Natural killer cell treated with Interleukin-12 subunit alpha and Interleukin-12 subunit beta and Interleukin-15 and Interleukin-18, amount 100 ng/mL, for 72 hours (primary cell): ENCODE results near the gene SPATA20. TPM values are rescaled to one million over a fixed set of nuclear protein-coding genes. Genes with fewer than 3 reads are reported as not detected.

Experiments used
- ATAC-seq, 2 donors: fragments of 150-1000 bp; cut with Tn5 transposase in 1 of 2; sonication (Bioruptor Pico), chemical (Tn5 transposase) in 1 of 2; 2 replicates each; pipeline ENCODE4 v1.10.0; 2021
- DNase-seq: peaks from one replicate; pipeline ENCODE4 v3.0.0; 2022; ENCODE audit warnings: low spot score
- H3K27ac Mint-ChIP-seq, 2 donors: 1 replicate in 1 of 2; 2 replicates in 1 of 2; pipeline ENCODE4 v1.8.0; 2022; ENCODE audit warnings: mixed read lengths in 2 of 2, mild to moderate bottlenecking in 1 of 2, moderate library complexity in 1 of 2
- H3K27me3 Mint-ChIP-seq, 2 donors: 1 replicate in 1 of 2; 2 replicates in 1 of 2; pipeline ENCODE4 v1.8.0; 2022; ENCODE audit warnings: mixed read lengths in 2 of 2
- H3K36me3 Mint-ChIP-seq: one replicate; pipeline ENCODE4 v1.8.0; 2022; ENCODE audit warnings: mixed read lengths
- H3K4me1 Mint-ChIP-seq, 2 donors: 1 replicate in 1 of 2; 2 replicates in 1 of 2; pipeline ENCODE4 v1.8.0; 2022; ENCODE audit warnings: low read depth in 2 of 2, mixed read lengths in 2 of 2, mild to moderate bottlenecking in 1 of 2
- H3K4me3 Mint-ChIP-seq: one replicate; pipeline ENCODE4 v1.8.0; 2022; ENCODE audit warnings: mixed read lengths
- H3K9me3 Mint-ChIP-seq: 2 replicates; pipeline ENCODE4 v1.8.0; 2022; ENCODE audit warnings: mixed read lengths
- total RNA-seq, 2 donors: library from RNA; stranded (reverse); gene quantifications; one replicate each; pipeline ENCODE4 v1.2.3, GENCODE V29; 2022

SPATA20 gene
- total RNA-seq, 2 donors from 2014 or later = 15.3 to 25.6 TPM

DNA sequence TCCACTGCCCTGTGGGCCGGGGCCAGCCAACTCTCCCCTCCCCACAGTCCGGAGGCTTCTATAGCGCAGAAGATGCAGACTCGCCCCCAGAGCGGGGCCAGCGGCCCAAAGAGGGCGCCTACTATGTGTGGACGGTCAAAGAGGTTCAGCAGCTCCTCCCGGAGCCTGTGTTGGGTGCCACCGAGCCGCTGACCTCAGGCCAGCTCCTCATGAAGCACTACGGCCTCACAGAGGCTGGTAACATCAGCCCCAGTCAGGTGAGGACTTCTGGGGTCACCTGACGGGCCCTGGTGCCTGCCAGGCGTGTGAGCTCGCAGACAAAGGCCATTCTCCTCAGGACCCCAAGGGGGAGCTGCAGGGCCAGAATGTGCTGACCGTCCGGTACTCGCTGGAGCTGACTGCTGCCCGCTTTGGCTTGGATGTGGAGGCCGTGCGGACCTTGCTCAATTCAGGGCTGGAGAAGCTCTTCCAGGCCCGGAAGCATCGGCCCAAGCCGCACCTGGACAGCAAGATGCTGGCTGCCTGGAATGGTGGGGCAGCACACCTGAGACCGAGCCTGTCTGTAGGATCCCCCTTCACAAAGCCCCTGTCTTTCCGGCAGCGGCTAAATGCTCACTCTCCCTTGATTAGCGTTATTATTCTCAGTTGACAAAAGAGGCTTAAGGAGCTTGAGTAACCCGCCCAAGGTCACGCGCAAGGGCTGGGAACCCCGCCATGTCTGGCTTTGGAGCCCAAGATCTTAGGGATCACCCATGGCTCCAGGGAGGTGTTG is 3.9 kb downstream of the SPATA20 start:
- H3K27me3 Mint-ChIP-seq = no peaks in the 10 kb centered on the region
- peaks cover 7 to 9% of the 10 kb centered on the region in 2 donors for H3K4me1 Mint-ChIP-seq
- no peak overlapping the region for H3K4me3 Mint-ChIP-seq
- H3K9me3 Mint-ChIP-seq = no peaks in the 10 kb centered on the region
- DNase-seq (no peak), ATAC-seq (no peak)
- no peaks in the 10 kb centered on the region for H3K36me3 Mint-ChIP-seq
- H3K27ac Mint-ChIP-seq = no peak overlapping the region

DNA sequence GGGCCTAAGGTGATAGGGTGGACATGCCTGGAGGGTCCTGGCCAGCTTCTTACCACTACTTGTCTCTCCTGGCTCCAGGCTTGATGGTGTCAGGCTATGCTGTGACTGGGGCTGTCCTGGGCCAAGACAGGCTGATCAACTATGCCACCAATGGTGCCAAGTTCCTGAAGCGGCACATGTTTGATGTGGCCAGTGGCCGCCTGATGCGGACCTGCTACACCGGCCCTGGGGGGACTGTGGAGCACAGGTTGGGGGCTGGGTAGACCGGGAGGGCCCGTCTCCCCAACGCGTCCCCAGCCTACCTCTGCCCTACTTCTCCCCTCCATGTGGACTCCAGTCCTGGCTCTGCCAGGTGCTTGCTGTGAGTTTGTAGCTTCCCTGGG is 4.5 kb downstream of the SPATA20 start:
- Mint-ChIP-seq H3K36me3 (no peaks in the 10 kb centered on the region), H3K27ac (no peak overlapping the region), H3K4me1 (peaks cover 3 to 5% of the 10 kb centered on the region in 2 donors), H3K4me3 (no peak overlapping the region), H3K9me3 (no peaks in the 10 kb centered on the region), H3K27me3 (no peaks in the 10 kb centered on the region)
- DNase-seq (no peak), ATAC-seq (no peak)

DNA sequence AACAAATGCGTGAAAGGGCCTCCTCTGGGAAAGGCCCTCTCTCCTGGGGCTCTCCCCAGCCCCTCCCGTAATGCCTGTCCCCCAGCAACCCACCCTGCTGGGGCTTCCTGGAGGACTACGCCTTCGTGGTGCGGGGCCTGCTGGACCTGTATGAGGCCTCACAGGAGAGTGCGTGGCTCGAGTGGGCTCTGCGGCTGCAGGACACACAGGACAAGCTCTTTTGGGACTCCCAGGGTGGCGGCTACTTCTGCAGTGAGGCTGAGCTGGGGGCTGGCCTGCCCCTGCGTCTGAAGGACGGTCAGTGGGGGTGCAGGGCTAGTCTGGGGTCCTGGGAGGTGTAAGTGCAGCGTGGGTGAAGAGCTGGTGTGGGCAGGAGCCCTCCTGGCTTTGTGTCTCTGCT is 4.9 kb downstream of the SPATA20 start:
- Mint-ChIP-seq H3K27me3 (no peaks in the 10 kb centered on the region), H3K4me1 (peaks cover under 1% of the 10 kb centered on the region in 2 donors), H3K4me3 (no peak overlapping the region), H3K27ac (no peak overlapping the region), H3K9me3 (no peaks in the 10 kb centered on the region), H3K36me3 (no peaks in the 10 kb centered on the region)
- ATAC-seq (no peak), DNase-seq (no peak)

DNA sequence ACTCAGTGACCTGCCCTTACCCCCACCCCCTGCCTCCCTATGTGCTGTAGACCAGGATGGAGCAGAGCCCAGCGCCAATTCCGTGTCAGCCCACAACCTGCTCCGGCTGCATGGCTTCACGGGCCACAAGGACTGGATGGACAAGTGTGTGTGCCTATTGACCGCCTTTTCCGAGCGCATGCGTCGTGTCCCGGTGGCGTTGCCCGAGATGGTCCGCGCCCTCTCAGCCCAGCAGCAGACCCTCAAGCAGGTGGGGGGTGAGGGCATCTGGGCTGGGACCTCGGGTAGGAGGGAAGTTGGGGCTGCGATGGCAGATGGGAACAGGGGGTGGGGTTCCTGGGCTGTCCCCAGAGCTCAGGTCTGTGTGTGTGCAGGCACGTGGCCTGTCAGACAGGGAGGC is 7.2 kb downstream of the SPATA20 start:
- H3K27ac Mint-ChIP-seq = no peak overlapping the region
- ATAC-seq = no peak

DNA sequence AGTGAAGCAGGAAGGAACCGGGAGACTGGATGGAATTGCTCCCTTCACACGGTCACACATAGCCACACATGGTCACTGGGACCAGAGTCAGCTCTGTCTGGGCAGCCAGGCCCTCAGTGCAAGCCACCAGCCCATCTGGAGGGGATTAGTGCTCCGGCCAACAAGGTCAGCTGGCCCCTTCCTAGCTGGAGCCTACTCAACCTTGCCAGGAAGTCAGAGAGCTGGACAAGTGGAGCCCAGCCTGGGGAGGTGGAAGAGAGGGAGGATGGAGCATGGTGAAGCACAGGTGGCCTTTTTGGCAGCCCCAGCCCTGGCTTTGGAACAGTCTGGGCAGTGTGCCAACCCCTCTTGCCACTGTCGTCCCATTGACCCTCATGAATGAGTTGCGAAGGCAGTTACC is 9.8 kb downstream of the SPATA20 start:
- no peaks in the 10 kb centered on the region for H3K36me3 Mint-ChIP-seq
- peaks cover 0 to 8% of the 10 kb centered on the region in 2 donors for H3K27me3 Mint-ChIP-seq
- no peak overlapping the region for H3K27ac Mint-ChIP-seq
- ATAC-seq = no peak
- no peaks in the 10 kb centered on the region for H3K9me3 Mint-ChIP-seq
- no peak overlapping the region for H3K4me3 Mint-ChIP-seq
- H3K4me1 Mint-ChIP-seq = peaks cover 0 to 6% of the 10 kb centered on the region in 2 donors
- no peak for DNase-seq

More for the DNA sequence above, 7.2 kb downstream of the SPATA20 start:
- no peak overlapping the region for H3K4me3 Mint-ChIP-seq
- no peaks in the 10 kb centered on the region for H3K36me3 Mint-ChIP-seq
- H3K9me3 Mint-ChIP-seq = no peaks in the 10 kb centered on the region
- no peak for DNase-seq
- H3K27me3 Mint-ChIP-seq = peaks cover 0 to 4% of the 10 kb centered on the region in 2 donors
- H3K4me1 Mint-ChIP-seq = peaks cover 0 to 4% of the 10 kb centered on the region in 2 donors

DNA sequence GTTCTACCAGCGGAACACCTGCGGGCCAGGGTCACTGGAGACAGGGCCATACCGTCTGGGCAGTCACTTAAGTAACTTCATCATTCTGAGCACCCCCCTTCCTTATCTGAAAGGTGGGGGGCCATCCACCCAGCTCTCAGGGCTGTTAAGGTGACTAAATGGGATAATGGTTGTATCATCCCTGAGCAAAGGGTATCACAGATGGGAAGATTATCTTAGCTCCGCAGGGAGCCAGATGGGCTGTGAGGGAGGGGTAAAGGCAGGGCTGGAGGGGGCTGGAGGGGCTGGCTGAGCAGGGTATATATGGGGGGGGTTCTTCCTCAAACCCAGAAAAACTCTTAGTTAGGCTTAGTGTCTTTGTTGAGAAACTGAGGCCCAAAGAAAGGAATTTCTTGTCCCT is 10.7 kb downstream of the SPATA20 start:
- no peaks in the 10 kb centered on the region for H3K9me3 Mint-ChIP-seq
- ATAC-seq (no peak), DNase-seq (no peak)
- no peak overlapping the region for H3K4me3 Mint-ChIP-seq
- H3K4me1 Mint-ChIP-seq = peaks cover 0 to 10% of the 10 kb centered on the region in 2 donors
- no peaks in the 10 kb centered on the region for H3K36me3 Mint-ChIP-seq
- H3K27me3 Mint-ChIP-seq = peaks cover 7 to 13% of the 10 kb centered on the region in 2 donors
- H3K27ac Mint-ChIP-seq = no peak overlapping the region

DNA sequence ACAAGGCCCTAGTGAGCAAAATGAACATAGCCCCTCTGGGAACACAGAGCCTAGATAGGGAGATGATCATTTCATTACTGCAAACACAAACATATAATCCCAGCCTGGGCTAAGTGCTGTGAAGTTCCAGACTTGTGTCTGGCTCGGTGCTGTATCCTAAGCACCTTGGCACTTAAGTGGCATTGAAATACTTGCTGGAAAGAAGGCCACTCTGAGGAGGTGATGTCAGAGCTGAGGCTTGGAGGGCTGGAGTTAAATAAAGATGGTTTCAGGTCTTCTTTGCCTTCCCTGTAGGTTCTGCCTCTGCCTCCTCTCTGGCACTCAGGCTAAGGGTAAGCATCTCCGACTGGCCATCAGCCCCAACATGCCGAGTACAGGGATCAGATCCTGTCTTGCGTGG is 11.1 kb downstream of the SPATA20 start:
- H3K9me3 Mint-ChIP-seq = no peaks in the 10 kb centered on the region
- H3K4me1 Mint-ChIP-seq = peaks cover 0 to 10% of the 10 kb centered on the region in 2 donors
- ATAC-seq = no peak
- no peak for DNase-seq
- peaks cover 8 to 13% of the 10 kb centered on the region in 2 donors for H3K27me3 Mint-ChIP-seq
- H3K4me3 Mint-ChIP-seq = peak overlapping the region; percentile 47
- H3K36me3 Mint-ChIP-seq = no peaks in the 10 kb centered on the region
- H3K27ac Mint-ChIP-seq = no peak overlapping the region

DNA sequence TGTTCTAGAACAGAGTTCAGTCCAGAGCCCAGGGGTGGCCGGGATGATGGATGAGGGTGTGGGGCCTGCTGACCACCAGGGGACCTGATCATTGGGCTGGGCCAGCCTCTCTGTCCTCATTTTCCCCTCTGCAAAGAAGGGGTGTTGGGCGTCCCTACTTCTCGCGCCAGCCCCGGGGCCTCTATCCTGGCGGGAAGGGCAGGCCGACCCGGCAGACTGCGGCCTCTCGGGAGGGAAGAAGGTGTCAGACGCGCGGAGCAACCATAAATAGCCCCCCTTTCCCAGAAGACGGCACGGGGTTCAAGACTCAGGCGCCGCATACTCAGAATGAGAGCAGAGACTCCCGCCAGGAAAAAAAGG is 11.6 kb downstream of the SPATA20 start:
- no peak for DNase-seq
- peak overlapping the region; percentile 47 for H3K4me3 Mint-ChIP-seq
- no peaks in the 10 kb centered on the region for H3K9me3 Mint-ChIP-seq
- H3K4me1 Mint-ChIP-seq = peaks cover 0 to 10% of the 10 kb centered on the region in 2 donors
- H3K36me3 Mint-ChIP-seq = no peaks in the 10 kb centered on the region
- no peak for ATAC-seq
- no peak overlapping the region for H3K27ac Mint-ChIP-seq
- peaks cover 8 to 13% of the 10 kb centered on the region in 2 donors for H3K27me3 Mint-ChIP-seq

DNA sequence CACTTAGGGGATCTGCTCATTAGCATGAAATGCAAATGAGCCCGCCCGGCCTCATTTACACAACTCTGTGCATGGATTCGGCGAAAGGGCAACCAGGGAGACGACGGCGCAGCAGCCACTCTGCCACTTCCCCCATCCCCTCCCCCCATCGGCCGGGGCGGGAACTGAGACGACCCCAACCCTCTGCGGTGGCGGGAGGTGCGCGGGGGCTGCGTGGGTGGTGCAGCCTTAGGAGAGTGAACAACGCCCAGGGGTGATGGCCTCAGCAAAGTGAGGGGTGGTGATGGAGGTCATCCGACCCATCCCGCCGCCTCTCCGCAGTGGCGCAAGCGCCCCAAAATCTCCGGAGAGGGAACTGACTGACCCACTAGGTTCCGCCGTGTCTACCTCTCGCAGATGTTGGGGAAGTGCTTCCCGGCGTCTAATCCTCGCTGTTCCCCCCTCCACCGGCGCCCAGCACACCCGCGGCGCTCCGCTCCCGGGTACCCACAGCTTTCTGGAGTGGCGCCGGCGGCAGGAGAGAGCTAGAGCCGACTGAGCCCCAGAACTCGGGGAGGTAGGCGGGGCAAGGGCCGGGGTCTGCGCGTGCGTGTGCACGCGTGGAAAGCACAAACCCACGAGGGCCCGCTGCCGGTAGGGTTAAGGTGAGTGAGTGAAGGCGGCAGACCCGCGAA is 12.1 kb downstream of the SPATA20 start:
- no peaks in the 10 kb centered on the region for H3K9me3 Mint-ChIP-seq
- H3K4me3 Mint-ChIP-seq = peak overlapping the region; percentile 47
- peaks cover 0 to 10% of the 10 kb centered on the region in 2 donors for H3K4me1 Mint-ChIP-seq
- H3K36me3 Mint-ChIP-seq = no peaks in the 10 kb centered on the region
- no peak overlapping the region for H3K27ac Mint-ChIP-seq
- no peak for ATAC-seq
- H3K27me3 Mint-ChIP-seq = peaks cover 13 to 16% of the 10 kb centered on the region in 2 donors
- no peak for DNase-seq

DNA sequence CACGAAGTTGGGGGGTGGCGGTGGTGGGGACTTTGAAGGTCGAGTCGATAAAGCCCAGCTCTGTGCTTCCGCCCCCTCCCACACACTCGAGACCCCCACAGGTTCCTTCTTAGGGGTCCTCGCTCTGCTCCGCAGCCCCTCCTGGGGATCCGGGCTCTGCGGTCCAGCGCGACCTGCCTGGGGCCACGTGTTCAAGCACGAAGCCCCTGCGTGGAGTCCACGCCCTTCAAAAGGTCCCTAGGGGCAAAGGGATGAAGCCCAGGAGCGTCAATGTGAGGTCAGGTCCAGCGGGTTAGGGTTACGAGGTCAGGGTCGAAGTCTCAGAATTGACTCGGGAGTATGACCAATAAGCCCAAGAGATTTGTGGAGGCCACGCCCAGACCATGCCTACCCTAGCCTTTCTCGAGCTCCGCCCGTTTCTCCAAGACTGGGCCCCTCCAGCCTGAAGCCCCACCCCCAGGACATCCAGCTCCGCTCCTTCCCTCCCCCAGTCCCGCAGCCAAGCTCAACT is 12.8 kb downstream of the SPATA20 start:
- Mint-ChIP-seq H3K27ac (no peak overlapping the region), H3K4me3 (peak overlapping the region; percentile 59), H3K9me3 (no peaks in the 10 kb centered on the region), H3K27me3 (peaks cover 16 to 19% of the 10 kb centered on the region in 2 donors), H3K36me3 (no peaks in the 10 kb centered on the region), H3K4me1 (peaks cover 0 to 10% of the 10 kb centered on the region in 2 donors)
- DNase-seq = no peak
- peak; percentile 13 to 38 for ATAC-seq

DNA sequence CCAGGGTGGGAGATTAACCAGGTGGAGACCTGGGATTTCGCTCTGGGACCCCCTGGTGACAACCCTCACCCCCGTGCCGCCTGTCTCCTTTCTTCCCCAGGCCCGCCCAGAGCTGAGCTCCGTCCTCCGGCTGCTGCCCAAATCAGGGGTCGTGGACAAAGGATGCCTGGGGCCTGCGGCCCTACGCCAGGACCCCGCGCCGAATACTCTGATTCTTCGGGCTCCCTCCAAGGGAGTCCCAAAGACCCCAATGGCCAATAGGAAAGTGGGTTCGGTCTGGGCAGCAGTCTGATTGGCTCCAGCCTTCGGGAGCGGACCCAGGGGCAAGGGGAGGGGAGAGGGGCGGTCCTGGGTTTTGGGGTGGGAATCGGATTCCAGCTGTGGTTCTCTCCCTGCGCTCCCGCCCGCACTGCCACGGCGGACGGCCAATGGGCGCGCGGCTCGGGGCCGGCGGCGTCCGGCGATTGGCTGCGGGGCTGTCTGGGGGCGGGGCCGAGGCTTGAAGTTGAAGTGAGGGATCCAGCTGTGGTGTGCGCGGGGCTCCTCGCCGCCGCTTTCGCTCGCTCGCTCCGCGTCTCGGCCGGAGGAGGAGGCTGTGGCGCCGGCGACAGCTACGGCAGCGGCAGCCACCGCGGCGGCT is 13.3 kb downstream of the SPATA20 start, which contains the start of gene CACNA1G:
CACNA1G (plus strand) TSS at position 531 of the 640 bp plus-strand sequence. CDS start 745 bp downstream, outside the sequence.
- ATAC-seq = peak; percentile 94 to 95
- H3K36me3 Mint-ChIP-seq = no peaks in the 10 kb centered on the region
- H3K27me3 Mint-ChIP-seq = peaks cover 17 to 24% of the 10 kb centered on the region in 2 donors
- no peaks in the 10 kb centered on the region for H3K9me3 Mint-ChIP-seq
- peak within 1 kb of the TSS; percentile 59 for H3K4me3 Mint-ChIP-seq
- H3K27ac Mint-ChIP-seq = no peak within 1 kb of the TSS
- peaks cover 0 to 12% of the 10 kb centered on the region in 2 donors for H3K4me1 Mint-ChIP-seq
- peak; percentile 90 for DNase-seq

DNA sequence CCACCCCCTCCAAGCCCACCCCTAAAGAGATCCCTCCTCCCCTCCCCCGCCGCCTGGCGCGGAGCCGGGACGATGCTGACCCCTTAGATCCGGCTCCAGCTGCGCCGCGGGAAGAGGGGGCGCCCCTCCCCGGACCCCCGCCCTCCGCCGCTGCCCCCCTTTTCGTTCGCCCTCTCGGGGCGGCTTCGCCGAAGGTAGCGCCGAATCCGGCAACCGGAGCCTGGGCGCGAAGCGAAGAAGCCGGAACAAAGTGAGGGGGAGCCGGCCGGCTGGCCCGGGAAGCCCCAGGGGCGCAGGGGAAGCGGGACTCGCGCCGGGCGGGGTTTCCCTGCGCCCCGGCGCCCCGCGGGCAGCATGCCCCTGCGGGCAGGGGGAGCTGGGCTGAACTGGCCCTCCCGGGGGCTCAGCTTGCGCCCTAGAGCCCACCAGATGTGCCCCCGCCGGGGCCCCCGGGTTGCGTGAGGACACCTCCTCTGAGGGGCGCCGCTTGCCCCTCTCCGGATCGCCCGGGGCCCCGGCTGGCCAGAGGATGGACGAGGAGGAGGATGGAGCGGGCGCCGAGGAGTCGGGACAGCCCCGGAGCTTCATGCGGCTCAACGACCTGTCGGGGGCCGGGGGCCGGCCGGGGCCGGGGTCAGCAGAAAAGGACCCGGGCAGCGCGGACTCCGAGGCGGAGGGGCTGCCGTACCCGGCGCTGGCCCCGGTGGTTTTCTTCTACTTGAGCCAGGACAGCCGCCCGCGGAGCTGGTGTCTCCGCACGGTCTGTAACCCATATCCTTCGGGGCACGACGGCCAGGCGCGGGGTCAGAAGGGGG is 14.2 kb downstream of the SPATA20 start:
- Mint-ChIP-seq H3K36me3 (no peaks in the 10 kb centered on the region), H3K9me3 (no peaks in the 10 kb centered on the region), H3K27ac (no peak overlapping the region), H3K4me3 (no peak overlapping the region), H3K27me3 (peaks cover 25 to 30% of the 10 kb centered on the region in 2 donors), H3K4me1 (peaks cover 6 to 15% of the 10 kb centered on the region in 2 donors)
- ATAC-seq (peak in 1 of 2 donors; percentile 17), DNase-seq (no peak)

DNA sequence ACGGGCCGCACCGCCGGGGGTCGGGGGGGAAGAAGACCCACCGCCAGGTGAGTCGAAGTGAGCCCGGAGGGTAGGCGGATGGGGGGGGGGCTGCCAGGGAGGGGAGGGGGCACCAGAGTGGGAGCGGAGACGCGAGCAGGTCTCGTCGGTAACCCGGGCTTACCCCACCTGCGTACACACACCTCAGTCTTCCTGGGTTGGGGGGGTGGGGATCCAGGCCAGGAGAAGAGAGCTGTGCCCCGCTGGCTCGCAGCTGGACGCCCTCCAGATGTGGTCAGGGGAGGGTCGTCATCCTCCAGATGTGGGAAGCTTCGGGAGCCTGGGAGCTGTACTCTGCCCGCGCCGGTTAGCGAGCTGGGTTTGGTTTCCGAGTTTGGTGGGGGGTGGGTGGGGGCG is 14.8 kb downstream of the SPATA20 start:
- Mint-ChIP-seq H3K27me3 (peaks cover 31 to 36% of the 10 kb centered on the region in 2 donors), H3K4me1 (peaks cover 6 to 15% of the 10 kb centered on the region in 2 donors), H3K4me3 (no peak overlapping the region), H3K27ac (no peak overlapping the region), H3K36me3 (no peaks in the 10 kb centered on the region), H3K9me3 (no peaks in the 10 kb centered on the region)
- ATAC-seq (no peak), DNase-seq (no peak)
